Activated effector memory CD4-positive, alpha-beta T cell treated with anti-CD3 and anti-CD28 coated beads, Interleukin-2, amount 50 U/mL, for 16 hours (primary cell): ENCODE measurements around the gene PARP4.
"Not testable (repeated sequence)": the region's sequence is repeated elsewhere in the genome, so short reads cannot be mapped to it uniquely, and the experiment has no call there.

ENCODE experiments used
- DNase-seq: peaks from one replicate; pipeline ENCODE4 v3.0.0-alpha.2; 2020

The PARP4 gene

DNA sequence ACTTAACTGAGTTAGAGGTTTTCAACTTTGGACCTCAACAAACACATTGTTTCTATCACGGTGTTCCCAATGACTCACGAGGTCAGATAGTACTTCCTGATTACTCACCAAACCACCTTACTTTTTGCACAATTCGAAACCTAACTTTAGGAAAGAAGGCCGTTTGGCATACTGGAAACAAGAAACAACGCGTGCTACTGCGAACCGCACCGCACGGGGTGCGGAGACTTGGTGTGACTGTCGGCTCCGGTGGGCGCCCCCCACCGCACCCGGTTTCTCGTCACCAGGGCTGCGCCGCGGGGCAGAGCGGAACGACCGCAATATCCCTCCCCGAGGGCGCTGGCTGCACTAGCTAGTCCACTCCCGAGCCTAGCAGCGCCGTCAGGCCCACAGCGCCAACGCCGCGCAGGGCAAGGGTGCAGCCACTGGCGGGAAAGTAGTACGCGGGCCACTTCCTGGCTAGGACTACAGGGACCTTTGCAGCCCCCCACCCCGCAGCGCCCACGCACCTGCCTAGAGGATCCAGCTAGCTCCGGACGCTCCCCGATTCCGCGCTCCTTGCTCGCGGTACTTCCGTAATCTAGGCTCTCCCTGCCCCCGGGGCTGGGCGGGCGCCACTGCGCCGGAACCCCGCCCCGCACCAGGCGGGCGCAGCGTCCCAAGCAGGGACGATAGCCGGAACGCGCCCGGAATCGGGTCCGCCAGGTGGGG lies at the start of gene PARP4:
Gene PARP4, minus strand, starts transcription at position 582 of the 711 bp plus-strand sequence. CDS start 9,002 bp downstream, outside the sequence.
- DNase-seq: peak; percentile 89

DNA sequence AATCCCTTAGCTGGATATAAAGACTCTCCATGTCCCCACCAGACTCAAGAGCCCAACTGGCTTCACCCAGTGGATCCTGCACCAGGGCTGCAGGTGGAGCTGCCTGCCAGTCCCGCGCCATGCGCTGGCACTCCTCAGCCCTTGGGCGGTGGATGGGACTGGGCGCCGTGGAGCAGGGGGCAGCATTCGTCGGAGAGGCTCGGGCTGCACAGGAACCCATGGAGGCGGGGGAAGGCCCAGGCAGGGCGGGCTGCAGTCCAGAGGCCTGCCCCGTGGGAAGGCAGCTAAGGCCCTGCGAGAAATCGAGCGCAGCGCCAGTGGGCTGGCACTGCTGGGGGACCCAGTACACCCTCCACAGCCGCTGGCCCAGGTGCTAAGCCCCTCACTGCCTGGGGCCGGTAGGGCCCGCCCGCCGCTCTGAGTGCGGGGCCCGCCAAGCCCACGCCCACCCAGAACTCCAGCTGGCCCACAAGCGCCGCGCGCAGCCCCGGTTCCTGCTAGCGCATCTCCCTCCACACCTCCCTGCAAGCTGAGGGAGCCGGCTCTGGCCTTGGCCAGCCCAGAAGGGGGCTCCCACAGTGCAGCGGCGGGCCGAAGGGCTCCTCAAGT lies 48.1 kb upstream of the PARP4 start:
- not testable (repeated sequence) for DNase-seq

DNA sequence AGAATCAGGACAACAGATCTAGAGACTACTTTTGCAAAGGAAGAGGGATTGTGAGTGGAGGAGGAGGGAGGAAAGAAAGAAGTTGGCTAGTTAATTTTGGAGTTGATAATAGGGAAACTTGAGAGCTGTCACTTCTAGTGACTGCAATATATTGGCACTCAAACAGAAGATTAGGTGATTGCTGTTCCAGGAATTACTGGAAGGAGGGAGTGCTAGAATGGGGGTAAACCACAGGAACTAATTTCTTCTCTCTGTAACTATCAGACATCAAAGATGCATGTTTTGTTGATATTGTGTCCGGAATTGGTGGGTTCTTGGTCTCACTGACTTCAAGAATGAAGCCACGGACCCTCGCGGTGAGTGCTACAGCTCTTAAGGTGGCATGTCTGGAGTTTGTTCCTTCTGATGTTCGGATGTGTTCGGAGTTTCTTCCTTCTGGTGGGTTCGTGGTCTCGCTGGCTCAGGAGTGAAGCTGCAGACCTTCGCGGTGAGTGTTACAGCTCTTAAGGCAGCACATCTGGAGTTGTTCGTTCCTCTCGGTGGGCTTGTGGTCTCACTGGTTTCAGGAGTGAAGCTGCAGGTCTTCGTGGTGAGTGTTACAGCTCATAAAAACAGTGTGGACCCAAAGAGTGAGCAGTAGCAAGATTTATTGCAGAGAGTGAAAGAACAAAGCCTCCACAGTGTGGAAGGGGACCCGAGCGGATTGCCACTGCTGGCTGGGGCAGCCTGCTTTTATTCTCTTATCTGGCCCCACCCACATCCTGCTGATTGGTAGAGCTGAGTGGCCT lies 47.0 kb upstream of the PARP4 start:
- not testable (repeated sequence) for DNase-seq

DNA sequence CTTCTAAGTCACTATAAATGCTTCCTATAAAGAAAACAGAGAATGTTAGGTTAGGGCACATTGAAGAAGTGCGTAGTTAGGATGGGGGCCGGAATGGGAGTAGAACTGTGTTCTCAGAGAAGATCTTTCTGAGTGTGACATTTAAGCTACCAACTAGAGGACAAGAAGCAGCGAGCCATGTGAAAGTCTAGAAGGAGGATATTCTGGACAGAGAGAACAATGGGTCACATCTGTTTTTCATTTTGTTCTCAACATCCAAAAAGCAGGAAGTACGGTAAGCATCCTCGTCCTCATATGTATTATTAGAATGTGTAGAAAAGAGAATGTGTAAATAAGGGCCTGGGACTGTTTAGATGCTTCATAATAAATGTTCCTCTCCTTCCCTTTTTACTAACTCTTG lies 44.5 kb upstream of the PARP4 start:
- DNase-seq: no peak

DNA sequence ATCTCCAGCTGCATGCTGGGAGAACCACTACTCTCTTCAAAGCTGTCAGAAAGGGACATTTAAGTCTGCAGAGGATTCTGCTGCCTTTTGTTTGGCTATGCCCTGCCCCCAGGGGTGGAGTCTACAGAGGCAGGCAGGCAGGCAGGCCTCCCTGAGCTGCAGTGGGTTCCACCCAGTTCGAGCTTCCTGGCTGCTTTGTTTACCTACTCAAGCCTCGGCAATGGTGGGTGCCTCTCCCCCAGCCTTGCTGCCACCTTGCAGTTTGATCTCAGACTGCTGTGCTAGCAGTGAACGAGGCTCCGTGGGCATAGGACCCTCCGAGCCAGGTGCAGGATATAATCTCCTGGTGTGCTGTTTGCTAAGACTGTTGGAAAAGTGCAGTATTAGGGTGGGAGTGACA lies 41.3 kb upstream of the PARP4 start:
- DNase-seq: not testable (repeated sequence)

DNA sequence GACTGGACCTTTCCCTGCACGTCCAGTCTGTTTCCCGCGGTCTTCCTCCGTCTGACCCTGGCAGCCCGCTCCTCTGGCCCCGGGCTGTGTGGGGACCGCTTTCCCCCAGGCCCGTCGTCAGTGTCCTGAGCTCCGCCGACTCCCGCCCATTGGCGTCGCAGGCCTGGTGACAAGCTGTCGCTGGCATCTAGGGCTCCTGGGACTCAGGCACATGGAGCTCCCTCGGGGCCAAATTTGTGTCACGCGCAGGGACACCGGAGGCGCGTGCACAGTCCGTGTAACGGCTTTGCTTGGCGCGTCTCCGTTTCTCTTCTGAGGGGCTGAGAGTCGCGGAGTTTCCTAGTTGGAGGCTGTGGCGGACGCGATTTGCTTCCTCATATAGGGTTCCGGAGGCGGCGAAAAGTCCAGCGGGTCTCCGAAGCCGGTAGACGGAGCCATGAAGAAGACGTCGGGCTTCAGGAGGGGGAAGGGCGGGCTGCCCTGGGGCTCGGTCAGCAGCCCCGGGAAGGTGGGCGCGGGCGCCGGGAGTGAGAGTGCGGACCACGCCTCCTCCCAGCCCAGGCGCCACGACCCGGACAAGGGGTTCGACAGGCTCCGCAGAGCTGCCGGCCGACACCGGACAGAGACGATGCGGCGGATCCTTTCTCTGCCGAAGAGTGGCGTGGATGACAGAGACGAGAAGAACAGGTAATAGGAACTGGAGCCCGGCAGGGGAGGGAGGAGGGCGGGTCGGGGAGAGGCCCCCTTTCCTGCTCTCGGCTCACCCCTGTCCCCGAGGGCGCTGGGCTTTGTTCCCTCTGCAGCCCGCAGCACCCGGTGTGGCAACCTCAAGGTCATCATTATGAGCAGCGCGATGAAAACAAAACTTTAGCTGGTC lies 29.1 kb upstream of the PARP4 start:
- DNase-seq: not testable (repeated sequence)

DNA sequence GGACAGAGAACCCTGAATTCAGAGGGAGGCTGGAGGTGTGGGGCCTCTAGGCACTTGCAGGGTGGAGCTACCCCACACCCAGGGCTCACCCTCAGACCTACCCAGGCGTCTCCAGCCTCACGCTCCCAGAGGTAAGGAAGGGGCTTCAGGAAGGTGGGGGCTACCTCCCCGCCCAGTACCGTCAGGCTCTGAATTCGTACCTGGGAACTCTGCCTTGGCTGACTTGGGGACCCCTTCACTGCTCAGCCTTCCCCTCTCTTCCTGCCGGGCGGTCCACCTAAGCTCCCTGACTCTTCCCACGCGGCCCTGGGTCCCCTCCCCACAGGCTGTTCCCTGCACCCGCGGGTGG lies 28.5 kb upstream of the PARP4 start:
- no peak for DNase-seq

DNA sequence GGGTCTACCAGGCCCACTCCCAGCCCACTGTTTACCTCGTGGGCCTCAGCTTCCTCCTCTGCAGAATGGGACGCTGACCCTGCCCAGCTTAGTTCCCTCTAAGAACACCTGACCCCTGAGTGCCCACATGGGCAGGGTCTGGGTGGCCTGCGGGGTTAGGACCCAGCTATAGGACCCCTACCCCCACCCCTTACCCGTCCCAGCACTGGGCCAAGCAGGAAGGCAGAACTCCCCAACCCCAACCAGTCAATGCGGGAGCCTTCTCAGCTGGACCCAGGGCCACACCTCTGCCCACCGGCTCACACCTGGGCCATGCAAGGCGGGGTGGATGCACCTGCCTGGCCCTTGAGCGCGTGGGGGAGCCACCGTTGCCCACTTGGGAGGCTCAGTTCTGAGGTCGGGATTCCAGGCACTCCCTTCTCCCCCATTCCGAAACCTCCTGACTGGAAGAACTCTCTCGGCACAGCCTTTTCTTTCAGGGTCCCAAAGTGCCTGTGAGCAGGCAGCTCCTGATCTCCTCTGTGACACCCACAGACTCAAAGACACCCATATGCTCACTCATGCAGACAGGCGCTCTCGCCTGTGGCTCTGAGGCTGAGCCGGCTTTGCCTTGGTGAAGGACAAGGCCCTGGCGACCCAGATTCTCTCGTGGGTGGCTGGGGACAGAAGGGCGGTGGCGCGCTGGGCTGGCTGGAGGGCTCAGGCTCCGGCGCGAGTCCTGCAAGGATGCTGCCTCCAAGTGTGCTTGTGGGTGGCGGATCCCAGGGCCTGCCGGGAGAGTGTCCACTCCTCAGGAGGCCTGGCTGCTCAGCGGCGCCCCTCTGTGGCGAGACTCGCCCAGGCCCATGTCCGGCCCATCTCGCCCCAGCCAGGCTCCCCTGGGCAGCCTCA lies 27.9 kb upstream of the PARP4 start:
- no peak for DNase-seq

DNA sequence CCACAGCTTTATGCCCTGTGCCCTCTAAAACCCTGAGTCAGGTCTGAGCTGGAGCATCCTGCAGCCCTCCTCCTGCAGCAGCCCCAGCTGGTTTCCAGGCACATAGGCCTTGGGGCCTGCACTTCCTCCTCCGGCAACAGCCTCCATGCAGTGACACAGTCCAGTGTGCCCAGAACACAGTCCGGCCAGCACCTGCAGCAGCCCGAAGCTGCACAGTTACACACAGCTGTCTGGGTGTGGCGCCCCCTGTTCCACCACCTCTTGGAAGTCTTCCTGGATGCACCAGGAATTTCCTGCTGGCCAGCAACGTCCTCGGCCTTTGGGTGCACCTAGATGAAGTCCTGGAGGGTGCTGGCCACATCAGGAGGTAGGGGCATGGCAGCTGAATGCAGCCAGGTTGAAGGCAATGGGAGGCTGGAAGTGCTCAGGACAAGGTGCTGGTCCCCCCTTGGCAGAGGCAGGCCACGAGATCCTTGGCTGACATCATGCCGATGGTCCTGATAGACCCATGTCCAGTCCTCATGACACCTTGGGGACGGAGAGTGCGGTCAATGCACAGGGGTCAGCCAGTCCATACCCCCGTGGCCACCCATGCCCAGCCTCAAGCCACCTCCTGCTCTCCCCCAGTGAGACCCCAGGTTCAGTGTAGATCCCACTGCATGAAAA lies 27.1 kb upstream of the PARP4 start:
- DNase-seq: no peak

DNA sequence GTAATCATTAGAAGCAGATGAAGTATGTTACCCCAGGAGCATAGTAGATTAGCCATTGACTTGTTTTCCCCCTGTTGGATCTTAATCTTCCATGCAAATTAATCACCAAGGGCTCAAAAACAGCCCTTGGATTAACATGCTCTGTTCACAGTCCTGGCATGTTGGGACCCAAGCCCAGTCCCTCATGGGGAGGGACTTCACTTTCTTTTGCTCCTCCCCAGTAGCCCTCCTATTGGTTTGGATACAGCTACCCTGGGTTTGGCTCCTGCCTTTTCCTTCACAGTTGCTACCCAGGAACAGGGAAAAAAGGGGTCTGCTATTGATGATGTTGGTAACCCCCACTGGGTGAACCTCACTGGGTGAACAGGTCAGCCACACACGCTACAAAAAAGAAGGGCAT lies 16.9 kb upstream of the PARP4 start:
- DNase-seq: no peak

DNA sequence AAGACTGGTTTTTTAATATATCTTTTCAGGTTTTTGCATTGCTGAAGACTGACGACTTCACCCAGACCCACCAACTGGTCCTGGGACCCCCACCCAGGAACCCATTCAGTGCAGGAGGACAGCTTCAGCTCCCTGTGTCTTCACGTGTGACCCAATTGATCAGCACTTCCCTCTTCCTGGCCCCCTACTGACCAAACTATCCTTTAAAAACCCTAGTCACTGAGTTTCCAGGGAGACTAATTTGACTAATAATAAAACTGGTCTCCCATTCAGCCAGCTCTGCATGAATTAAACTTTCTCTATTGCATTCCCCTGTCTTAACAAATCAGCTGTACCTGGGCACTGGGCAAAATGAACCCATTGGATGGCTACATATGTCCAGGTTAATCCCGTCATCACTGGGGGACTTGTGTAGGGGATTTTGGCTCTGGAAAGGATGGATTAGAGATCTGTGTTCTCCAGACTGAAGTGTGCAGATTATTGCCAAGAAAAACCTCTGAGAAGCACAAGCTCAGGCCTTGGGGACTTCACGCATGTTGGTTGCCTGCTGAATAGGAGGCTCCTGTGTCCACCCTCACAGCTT lies 16.3 kb upstream of the PARP4 start:
- no peak for DNase-seq

DNA sequence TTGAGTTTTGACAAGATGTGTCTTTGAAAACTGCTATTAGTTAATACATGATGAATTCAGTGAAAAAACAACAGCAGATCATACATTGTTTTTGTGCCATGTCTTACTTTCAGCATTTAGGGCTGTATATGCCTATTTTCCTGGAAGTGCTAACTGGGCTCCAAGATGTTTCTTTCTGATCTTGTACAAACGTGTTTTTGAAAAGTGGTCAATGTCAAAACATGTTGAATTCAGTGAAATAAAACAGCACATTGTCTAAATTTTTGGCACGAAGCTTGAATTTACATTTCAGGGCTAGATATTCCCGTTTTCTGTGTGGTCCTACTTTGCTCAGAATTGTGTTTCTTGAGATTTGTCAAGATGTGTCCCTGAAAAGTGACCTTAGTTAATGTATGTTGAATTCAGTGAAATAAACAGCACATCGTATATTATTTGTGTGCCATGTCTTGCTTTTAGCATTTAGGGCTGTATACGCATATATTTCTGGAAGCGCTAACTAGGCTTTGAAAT lies 14.7 kb upstream of the PARP4 start:
- no peak for DNase-seq

DNA sequence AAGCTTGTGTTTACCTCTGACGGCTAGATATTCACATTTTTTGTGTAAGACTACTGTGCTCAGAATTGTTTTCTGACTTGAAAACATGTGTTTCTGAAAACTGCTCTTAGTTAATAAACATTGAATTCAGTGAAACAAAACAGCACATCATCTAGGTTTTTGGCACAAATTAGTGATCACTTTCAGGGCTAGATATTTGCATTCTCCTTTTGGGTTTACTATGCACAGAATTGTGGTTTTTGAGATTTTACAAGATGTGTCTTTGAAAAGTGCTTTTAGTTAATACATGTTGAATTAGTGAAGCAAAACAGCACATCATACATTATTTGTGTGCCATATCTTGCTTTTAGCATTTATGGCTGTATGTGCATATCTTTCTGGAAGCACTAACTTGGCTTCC lies 8.2 kb upstream of the PARP4 start:
- no peak for DNase-seq

DNA sequence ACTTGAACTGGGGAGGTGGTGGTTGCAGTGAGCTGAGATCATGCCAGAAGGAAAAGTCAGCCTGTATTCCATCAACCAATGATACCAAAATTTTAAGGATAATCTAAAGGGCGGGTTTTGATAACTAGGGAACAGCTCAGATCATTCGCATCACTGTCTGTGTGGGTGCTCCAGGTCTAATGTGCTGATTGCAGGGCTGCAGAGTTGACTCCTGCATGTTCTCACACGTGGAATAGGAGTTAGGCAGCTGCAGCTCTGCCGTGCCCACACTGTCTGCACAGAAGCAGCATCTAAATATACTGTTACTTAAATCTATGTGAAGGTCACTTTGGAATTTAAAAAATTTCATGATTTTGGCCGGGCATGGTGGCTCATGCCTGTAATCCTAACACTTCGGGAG lies 4.3 kb upstream of the PARP4 start:
- DNase-seq: no peak

DNA sequence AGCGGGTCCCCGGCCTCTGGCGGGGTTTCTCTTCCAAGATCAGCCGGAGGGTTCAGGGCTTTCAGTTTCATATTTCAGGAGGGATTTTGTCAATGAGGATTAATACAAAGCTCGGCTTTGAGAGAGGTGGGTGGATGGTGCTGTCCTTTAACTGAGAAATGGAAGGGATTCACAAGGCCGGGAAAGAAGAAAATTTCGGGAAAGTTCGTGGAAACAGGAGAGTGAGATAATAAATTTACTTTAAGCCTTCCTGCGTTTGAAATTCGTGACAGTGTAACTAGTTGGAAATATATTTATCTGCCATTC lies 283 bp upstream of the PARP4 start:
- no peak for DNase-seq

DNA sequence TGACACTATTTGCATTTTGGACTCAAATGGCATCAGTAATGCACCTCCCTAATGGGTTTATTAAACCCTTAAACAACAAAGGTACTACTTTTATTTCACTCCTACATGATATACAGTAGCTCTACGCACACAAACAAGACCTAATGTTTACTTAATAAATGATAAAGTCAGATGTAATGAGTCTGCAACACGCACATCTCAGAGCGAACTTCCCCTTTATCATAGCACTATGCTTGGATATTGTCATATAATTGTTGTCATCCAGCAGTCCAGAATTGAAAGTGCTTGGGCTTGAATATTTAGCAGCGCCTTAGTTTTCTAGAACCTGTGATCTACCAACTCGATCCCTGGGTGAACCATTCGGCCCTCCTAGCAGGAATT lies 772 bp downstream of the PARP4 start:
- no peak for DNase-seq

DNA sequence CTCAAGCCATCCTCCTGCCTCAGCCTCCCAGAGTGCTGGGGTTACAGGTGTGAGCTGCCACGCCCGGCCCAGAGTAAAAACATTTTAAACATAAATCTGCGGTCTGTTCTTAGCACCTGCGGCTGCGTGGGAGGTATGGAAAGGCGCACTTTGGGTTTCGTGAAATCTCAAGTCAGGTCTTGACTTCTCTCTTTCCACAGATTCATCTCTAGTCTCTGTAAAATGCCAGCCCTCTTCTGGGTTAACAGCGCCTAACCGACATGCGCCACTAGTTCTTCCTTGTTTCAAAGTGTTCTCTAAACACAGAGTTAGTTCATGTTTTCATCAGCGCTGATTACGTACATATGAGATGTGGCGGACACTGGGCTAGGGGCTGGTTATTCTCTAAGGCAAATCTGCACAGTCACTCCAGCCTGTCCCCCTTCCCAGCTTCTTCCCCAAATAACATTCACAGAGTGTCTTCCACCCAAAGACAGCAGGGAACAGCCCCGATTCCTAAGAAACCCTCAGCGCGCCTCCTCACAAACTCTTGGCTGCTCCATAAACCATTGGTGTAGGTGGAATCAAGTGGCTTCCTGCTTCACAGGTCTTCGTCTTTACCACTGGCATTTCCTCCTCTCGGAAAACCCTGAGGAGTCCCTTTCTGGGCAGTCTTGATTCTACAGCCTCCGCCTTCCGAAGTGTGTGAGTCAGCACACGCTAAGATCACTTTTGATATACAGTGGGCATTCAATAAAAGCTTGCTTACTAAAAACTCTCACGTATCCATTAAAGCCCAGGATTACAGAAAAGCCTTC lies 1.4 kb downstream of the PARP4 start:
- DNase-seq: peak; percentile 86

DNA sequence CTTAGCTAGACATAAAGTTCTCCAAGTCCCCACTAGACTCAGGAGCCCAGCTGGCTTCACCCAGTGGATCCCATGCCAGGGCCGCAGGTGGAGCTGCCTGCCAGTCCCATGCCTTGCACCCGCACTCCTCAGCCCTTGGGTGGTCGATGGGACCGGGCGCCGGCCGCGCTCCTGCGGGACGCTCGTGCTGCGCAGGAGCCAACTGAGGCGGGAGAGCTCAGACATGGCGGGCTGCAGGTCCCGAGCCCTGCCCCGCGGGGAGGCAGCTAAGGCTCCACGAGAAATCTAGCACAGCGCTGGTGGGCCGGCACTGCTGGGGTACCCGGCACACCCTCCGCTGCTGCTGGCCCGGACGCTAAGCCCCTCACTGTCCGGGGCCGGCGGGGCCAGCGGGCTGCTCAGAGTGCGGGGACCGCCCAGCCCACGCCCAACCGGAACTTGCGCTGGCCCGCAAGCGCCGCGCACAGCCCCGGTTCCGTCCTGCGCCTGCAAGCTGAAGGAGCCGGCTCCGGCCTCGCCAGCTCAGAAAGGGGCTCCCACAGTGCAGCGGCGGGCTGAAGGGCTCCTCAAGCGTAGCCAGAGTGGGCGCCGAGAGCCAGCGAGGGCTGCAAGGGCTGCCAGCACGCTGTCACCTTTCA lies 5.8 kb downstream of the PARP4 start:
- no peak for DNase-seq

DNA sequence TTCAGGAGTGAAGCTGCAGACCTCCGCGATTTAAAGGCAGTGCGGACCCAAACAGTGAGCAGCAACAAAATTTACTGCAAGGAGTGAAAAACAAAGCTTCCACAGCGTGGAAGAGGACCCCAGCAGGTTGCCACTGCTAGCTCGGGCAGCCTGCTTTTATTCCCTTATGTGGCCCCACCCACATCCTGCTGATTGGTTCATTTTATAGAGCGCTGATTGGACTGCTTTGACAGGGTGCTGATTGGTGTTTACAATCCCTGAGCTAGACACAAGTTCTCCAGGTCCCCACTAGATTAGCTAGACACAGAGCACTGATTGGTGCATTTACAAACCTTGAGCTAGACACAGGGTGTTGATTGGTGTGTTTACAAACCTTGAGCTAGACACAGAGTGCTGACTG lies 6.3 kb downstream of the PARP4 start:
- DNase-seq: not testable (repeated sequence)

DNA sequence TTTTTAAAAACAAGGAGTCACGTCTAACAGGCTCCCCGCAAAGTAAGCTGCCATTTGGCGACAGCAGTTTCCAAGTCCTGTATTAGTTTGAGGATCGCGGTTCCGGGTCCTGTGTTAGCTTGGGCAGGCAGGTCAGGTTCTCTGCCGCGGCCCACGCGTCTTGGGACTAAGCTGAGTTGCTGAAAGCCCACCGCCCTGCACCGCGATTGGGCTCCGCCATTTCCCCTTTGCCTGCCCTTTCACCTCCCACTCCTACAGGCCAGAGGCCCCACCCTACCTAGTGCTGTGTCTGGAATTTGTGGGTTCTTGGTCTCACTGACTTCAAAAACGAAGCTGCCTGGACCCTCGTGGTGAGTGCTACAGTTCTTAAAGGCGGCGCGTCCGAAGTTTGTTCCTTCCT lies 6.8 kb downstream of the PARP4 start:
- DNase-seq: no peak
